ENCODE measurements around the gene ABI1. TPM values are rescaled to one million over a fixed set of nuclear protein-coding genes. Genes with fewer than 3 reads are reported as not detected.

The ABI1 gene
- total and polyA plus RNA-seq, 3 donors from 2014 or later, result 34.6 to 67.6 (median 48.0) TPM

DNA sequence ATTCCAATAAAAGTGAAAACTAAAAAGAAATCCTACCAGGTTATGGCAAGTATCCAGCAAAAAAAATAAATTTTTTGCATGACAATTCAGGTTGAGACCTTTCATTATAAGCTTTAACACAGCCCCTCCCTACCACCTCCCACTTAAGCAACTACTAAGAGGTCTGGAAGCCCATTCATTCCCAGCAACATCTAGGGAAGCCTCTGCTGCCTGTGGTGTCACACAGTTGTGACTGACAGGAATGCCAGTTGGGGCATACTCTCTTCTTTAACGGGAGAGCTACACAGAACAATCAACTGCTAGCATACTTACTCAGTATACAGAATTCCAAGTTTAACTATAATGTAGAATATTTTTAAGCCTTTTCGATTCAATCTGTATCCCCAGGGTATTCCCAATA is 27.8 kb downstream of the ABI1 start:
- no peaks in the 10 kb centered on the region for H3K36me3 ChIP-seq (ENCODE audit: low read depth, missing control alignments)
- DNase-seq, result no peak
- no peaks in the 10 kb centered on the region for H3K4me1 ChIP-seq
- no peaks in the 10 kb centered on the region for H3K27me3 ChIP-seq
- TF ChIP-seq CTCF (IDR thresholded peaks at IDR 0.05) (no peak), POLR2A (IDR thresholded peaks at IDR 0.05) (no peak)
- 76 to 83% methylated on average over 2 of the region's 2 CpGs for whole genome bisulfite sequencing, 2 donors
- no peak overlapping the region for H3K4me3 ChIP-seq
- H3K9me3 ChIP-seq, result no peaks in the 10 kb centered on the region
- intact Hi-C loops (cut with DNase I; ENCODE audit: low total_unique reads), result no loop called here
- no peak overlapping the region for H3K27ac ChIP-seq

- H3K4me3 ChIP-seq, result no peak overlapping the region
- no peak overlapping the region for H3K27ac ChIP-seq
- H3K27me3 ChIP-seq, result no peaks in the 10 kb centered on the region
- no peak for TF ChIP-seq POLR2A (IDR thresholded peaks at IDR 0.05)
- TF ChIP-seq CTCF (IDR thresholded peaks at IDR 0.05), result no peak
- no peaks in the 10 kb centered on the region for H3K36me3 ChIP-seq (ENCODE audit: low read depth, missing control alignments)
- H3K9me3 ChIP-seq, result no peaks in the 10 kb centered on the region
- DNase-seq, result no peak
- intact Hi-C loops (cut with DNase I; ENCODE audit: low total_unique reads), result no loop called here
- WGBS, 2 donors, result 92 to 94% methylated on average over 6 of the region's 6 CpGs
- no peaks in the 10 kb centered on the region for H3K4me1 ChIP-seq
These were observed 28.8 kb downstream of the ABI1 start for GRCh38 chr10:26831936-26832335.

GRCh38 chr10:26829810-26830515 is 30.8 kb downstream of the ABI1 start:
- H3K27me3 ChIP-seq, result no peaks in the 10 kb centered on the region
- 88 to 94% methylated on average over 5 of the region's 5 CpGs for WGBS, 2 donors
- no peak overlapping the region for H3K4me3 ChIP-seq
- no peaks in the 10 kb centered on the region for H3K4me1 ChIP-seq
- no peak overlapping the region for H3K27ac ChIP-seq
- DNase-seq, result no peak
- intact Hi-C loops (cut with DNase I; ENCODE audit: low total_unique reads), result no loop called here
- H3K36me3 ChIP-seq (ENCODE audit: low read depth, missing control alignments), result no peaks in the 10 kb centered on the region
- no peaks in the 10 kb centered on the region for H3K9me3 ChIP-seq
- TF ChIP-seq CTCF (IDR thresholded peaks at IDR 0.05) (no peak), POLR2A (IDR thresholded peaks at IDR 0.05) (no peak)

DNA sequence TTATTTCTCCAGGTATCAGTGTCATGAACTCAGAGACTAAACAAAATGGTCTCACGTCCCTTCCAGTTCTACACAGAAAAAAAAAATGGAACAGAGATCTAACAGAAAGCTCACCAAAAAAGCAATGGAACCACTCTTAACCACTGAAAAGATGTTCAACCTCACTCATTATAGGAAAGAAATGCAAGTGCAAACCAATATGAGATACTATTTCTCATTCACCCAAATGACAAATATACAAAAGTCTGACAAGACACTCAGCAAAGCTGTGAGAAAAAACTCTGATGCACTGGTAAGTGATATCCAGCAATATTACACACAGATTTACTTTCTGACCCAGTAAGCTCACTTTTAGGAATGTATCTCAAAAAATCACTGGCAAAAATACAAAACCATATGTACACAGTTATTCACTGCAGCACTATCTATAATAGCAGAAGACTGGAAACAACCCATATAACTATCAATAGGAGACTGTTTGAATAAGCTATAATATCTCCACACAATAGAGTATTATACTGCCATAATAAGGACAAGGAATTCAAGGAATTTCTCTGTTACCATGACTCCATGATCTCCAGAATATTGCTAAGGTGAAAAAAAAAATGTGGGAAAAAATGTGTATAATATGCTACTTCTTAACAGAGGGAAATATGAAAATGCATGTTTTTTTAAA is 36.6 kb downstream of the ABI1 start:
- Histone ChIP-seq H3K9me3 (no peaks in the 10 kb centered on the region), H3K4me1 (no peaks in the 10 kb centered on the region), H3K4me3 (no peak overlapping the region), H3K36me3 (ENCODE audit: low read depth, missing control alignments) (no peaks in the 10 kb centered on the region), H3K27me3 (no peaks in the 10 kb centered on the region), H3K27ac (no peak overlapping the region)
- intact Hi-C loops (cut with DNase I; ENCODE audit: low total_unique reads), result no loop called here
- TF ChIP-seq POLR2A (IDR thresholded peaks at IDR 0.05), result no peak
- no peak for TF ChIP-seq CTCF (IDR thresholded peaks at IDR 0.05)
- DNase-seq, result no peak
- WGBS, 2 donors, result 92 to 93% methylated on average over 1 of the region's 1 CpG

All from testis (tissue), 3 donors.